C4-2B (cell line): ENCODE measurements around the gene CCNI2.

Source experiments
- CTCF ChIP-seq: fragments of 450-650 bp; conservative IDR thresholded peaks from 2 replicates; pipeline ENCODE4 v1.5.1; 2017; ENCODE audit warnings: mild to moderate bottlenecking
- ZFX ChIP-seq: fragments of 450-650 bp; IDR thresholded peaks from 2 replicates; pipeline ENCODE4 v1.6.1; 2017

- TF ChIP-seq CTCF (no peak), ZFX (no peak)
Observed at GRCh38 chr5:132737982-132738681, 9.1 kb upstream of the CCNI2 start.
